Activated T-helper 1 cell treated with anti-CD3 and anti-CD28 coated beads, Interleukin-2, amount 50 U/mL, for 16 hours (primary cell): ENCODE data around the gene SH3PXD2B.
"Not testable (repeated sequence)": the region's sequence is repeated elsewhere in the genome, so short reads cannot be mapped to it uniquely, and the experiment has no call there.

ENCODE experiments used
- DNase-seq, 2 donors: peaks; one replicate each; pipeline ENCODE4 v3.0.0-alpha.2; 2020; ENCODE audit warnings: low read depth in 1 of 2, low spot score in 1 of 2

The SH3PXD2B gene

DNA sequence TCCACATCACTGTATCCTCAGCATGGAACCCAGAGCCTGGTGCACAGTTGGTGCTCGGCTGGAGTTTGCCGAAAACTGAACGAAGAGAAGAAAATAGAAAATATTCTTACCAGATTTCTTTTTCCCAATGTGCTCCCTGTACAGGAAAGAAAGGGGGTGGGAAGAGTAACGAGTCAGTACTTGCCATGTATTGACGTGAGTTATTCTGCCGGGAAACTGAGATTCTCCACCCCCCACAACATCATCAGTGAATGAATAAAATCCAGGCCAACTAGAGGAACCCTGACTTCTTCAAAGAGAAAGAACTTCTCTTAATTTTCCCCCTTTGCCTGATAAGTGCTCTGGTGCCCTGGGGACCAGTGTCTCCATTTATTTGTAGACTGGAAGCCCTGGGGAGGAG is 80.6 kb downstream of the SH3PXD2B start:
- no peak for DNase-seq

GRCh38 chr5:172371684-172372083 is 82.6 kb downstream of the SH3PXD2B start:
- DNase-seq, result no peak

GRCh38 chr5:172370648-172371545 is 83.4 kb downstream of the SH3PXD2B start:
- DNase-seq, result no peak

DNA sequence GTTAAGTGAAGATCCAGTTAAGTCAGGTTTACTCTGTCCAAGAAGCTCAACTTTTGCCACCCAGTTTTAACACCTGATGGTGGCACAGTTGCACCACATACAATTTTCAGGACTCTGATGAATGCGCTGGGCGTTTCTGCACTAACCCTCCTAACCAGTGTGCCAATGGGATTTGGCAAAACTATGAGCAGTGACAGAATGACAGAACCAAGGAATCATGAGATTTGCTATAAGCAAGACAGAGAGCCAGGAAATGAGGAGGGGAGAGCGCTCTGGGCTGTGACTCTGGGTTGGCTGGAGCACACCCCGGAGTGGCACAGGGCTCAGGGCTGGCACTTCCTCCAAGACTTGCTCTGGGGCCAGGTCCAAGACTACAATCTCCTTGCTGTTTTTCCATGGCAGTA is 84.1 kb downstream of the SH3PXD2B start:
- no peak for DNase-seq

GRCh38 chr5:172368699-172369098 is 85.6 kb downstream of the SH3PXD2B start:
- DNase-seq, result not testable (repeated sequence)

DNA sequence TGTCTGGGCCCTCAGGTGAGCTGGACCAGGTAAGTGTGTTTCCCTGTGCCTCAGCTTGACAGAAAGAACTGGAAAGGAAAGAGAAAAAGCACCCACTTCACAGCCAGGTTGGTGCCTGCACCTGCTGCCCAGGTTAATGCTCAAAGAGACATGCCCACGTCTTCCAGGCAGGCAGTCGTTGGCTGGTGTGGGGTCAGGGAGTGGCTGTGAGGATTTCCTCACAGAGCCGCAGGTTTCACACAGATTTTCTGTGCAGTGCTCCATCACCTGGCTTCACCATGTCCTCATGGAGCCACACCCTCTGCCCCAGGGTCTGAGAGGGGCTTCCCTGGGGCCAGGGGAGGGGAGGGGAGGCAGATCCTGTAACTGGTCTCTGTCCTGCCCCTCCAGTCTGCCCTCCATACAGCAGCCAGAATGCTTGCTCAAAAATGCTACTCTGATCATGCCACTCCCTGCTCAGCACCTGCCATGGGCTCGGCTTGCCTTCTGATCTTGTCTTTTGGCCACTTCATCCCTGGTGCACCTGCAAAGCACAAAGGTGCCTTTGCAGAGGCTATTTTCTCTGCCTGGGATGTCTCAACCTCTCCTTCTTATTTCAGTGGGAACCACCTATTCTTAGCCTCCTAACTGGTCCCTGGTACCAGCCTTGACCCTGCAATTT is 88.2 kb downstream of the SH3PXD2B start:
- DNase-seq, result no peak

- DNase-seq, result no peak
These were observed 89.6 kb downstream of the SH3PXD2B start for GRCh38 chr5:172364773-172365172.

GRCh38 chr5:172362755-172363154 is 91.6 kb downstream of the SH3PXD2B start:
- DNase-seq, result no peak

- DNase-seq, result no peak
These were observed 92.6 kb downstream of the SH3PXD2B start for GRCh38 chr5:172361566-172362238.

DNA sequence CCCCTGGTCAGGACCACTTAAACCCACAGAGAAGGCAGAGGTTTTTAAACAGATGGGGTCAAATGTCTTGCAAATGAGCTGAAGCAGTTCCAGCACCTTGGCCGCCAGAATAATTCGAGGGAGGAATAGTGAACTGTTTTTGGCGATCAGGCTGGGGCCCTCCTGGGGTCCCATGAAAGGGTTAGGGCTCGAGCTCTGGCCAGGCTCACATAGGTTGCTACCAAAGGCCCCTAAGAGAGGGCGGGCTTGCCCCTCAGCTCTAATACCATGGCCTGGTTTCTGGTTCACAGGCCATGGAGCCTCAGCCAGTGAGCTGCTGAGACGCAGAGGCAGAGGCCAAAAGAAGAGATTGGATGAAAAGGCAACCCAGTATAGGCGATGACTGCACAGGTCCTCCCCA is 96.0 kb downstream of the SH3PXD2B start:
- DNase-seq, result no peak

DNA sequence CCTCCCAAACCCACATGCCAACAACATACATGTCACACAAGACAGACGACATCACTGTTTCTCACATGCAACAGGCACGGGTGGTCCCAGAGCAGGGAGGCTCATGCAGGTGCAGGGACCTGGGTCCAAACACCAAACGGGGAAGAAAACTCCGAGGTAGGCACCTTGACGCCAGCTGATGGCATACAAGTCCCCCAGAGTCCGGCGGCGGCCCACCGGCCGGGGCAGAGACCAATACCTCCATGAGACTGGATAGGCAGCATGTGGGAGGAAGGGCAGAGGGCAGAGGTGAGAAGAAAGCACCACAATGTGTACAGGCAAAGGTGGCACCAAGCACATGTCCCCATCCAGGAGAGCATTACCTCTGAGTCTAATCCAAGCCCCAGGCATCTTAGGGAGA is 97.8 kb downstream of the SH3PXD2B start:
- no peak for DNase-seq

GRCh38 chr5:172356047-172356446 is 98.3 kb downstream of the SH3PXD2B start:
- DNase-seq, result no peak

GRCh38 chr5:172353846-172354245 is 100.5 kb downstream of the SH3PXD2B start:
- no peak for DNase-seq

GRCh38 chr5:172353271-172353812 is 101.0 kb downstream of the SH3PXD2B start:
- DNase-seq, result no peak

DNA sequence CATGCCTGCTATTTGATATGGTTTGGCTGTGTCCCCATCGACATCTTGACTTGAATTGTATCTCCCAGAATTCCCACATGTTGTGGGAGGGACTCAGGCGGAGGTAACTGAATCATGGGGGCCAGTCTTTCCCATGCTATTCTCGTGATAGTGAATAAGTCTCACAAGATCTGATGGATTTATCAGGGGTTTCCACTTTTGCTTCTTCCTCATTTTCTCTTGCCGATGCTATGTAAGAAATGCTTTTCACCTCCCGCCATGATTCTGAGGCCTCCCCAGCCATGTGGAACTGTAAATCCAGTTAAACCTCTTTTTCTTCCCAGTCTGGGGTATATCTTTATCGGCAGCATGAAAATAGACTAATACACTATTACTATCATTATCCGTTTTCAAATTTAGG is 101.8 kb downstream of the SH3PXD2B start:
- not testable (repeated sequence) for DNase-seq

DNA sequence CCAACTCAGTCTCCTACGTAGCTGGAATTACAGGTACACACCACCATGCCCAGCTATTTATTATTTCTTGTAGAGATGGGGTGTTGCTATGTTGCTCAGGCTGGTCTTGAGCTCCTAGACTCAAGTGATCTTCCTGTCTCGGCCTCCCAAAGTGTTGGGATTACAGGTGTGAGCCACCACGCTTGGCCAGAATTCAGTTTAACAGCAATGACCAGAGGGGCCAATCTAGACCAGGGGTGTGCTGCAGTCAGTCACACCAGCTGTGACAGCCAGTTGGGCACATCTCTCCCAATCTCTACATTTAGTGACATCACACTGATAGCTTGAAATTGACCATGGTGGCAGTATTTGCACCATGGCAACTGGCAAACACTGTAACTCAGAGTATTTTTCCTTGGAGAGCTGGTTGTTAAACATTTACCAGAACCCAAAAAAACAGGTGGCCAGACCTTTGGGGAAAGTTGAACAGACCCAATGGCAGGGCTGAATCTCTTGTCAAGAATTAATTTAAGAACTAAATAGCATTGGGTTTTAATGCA is 103.0 kb downstream of the SH3PXD2B start:
- no peak for DNase-seq

DNA sequence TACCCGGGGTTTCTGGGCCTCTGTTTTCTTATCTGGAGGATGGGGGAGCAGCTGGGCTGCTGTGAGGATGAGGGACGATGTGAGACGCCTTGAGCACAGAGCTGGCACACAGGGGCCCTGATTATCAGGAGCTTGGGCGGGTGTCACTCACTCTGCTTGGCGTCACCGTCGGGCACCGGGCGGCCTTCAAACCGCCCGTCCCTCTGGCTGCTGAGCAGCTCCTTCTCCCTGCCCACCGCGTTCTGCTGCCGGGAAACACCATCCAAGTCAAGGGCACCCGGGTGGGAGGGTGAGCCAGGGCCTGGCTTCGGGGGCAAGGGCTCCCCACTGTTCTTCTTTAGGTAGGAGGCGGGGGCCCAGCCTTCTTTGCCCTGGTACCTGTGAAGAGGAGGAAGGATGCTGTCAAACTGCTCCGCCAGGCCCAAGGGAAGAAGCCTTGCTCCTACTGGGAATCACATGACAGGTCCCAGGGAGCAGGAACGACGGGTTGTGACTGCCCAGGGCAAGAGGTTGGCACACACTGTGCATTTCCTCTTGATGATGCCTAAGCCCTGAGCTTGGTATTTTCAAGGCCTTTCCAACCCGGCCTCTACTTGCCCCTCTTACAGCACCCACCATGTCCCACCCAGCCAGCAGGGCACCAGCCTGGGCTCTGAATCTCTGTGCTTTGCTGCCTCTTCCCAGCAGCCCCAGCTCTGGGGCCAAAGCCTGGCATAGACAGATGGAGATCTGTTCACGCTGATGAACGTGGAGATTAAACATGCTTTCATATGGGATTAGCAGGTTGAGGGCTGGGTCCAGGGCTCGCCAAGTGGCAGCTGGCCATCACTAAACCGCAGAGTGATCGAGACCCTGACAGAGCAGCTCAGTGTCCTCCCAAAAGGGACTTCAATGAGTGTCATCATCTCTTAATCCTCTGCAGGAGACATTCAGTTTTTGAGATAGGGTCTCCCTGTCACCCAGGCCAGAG is 103.8 kb downstream of the SH3PXD2B start:
- no peak for DNase-seq

DNA sequence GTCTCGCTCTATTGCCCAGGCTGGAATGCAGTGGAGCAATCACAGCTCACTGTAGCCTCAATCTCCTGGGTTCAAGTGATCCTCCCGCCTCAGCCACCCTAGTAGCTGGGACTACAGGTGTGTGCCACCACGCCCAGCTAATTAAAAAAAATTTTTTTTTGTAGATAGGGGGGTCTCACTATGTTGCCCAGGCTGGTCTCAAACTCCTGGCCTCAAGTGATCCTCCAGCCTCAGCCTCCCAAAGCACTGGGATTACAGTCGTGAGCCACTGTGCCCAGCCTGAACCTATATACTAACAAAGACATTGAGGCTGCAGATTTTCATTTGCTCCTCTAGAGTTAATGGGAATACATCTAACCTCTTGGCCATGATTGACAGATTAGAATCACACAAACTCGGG is 105.6 kb downstream of the SH3PXD2B start:
- not testable (repeated sequence) for DNase-seq

GRCh38 chr5:172348084-172348483 is 106.2 kb downstream of the SH3PXD2B start:
- no peak for DNase-seq

GRCh38 chr5:172347496-172348052 is 106.8 kb downstream of the SH3PXD2B start:
- no peak for DNase-seq
